K562 (cell line): ENCODE data around the gene GPR162. TPM values are rescaled to one million over a fixed set of nuclear protein-coding genes. Genes with fewer than 3 reads are reported as not detected.

Experiments used
- E2F4 ChIP-seq: sonication (generic); formaldehyde crosslinking; IDR thresholded peaks from 2 replicates; pipeline ENCODE4 v1.8.0; 2022; ENCODE audit warnings: mild to moderate bottlenecking, low read depth, missing genetic modification reagents
- ETS2 ChIP-seq: IDR thresholded peaks from 2 replicates; pipeline ENCODE4 v1.6.1; 2016; ENCODE audit warnings: borderline replicate concordance, missing genetic modification characterization, mild to moderate bottlenecking, moderate library complexity, missing compliant biosample characterization; ENCODE audit not compliant: poor library complexity, severe bottlenecking
- HNRNPH1 ChIP-seq: fragments of 200-400 bp; formaldehyde crosslinking; optimal IDR thresholded peaks from 2 replicates; pipeline ENCODE3; 2017; ENCODE audit warnings: low read depth, mild to moderate bottlenecking, low read length, moderate library complexity
- MEF2A ChIP-seq: IDR thresholded peaks from 2 replicates; pipeline ENCODE4 v1.6.1; 2011; ENCODE audit warnings: low read depth, mild to moderate bottlenecking, low read length, moderate library complexity; ENCODE audit not compliant: control insufficient read depth
- PTTG1 ChIP-seq: fragments of 450-650 bp; IDR thresholded peaks from 2 replicates; pipeline ENCODE4 v1.6.1; 2016; ENCODE audit warnings: low read depth, mild to moderate bottlenecking, missing genetic modification characterization, missing compliant biosample characterization
- RBM22 ChIP-seq: fragments of 200-400 bp; formaldehyde crosslinking; IDR thresholded peaks from 2 replicates; pipeline ENCODE4 v1.6.1; 2018; ENCODE audit warnings: low read length, low read depth; ENCODE audit not compliant: poor library complexity, severe bottlenecking
- RFX1 ChIP-seq: fragments of 450-650 bp; IDR thresholded peaks from 2 replicates; pipeline ENCODE4 v1.6.1; 2016; ENCODE audit warnings: mild to moderate bottlenecking, moderate library complexity
- VEZF1 ChIP-seq: fragments of 200-800 bp; sonication (Bioruptor generic); IDR thresholded peaks from 2 replicates; pipeline ENCODE4 v1.6.1; 2017; ENCODE audit warnings: missing genetic modification characterization, missing compliant biosample characterization
- XRCC4 ChIP-seq: IDR thresholded peaks from one replicate; pipeline ENCODE4 v1.6.1; 2011; ENCODE audit not compliant: insufficient read depth, insufficient read length; ENCODE audit errors: extremely low read depth
- ZBTB7A ChIP-seq: IDR thresholded peaks from 2 replicates; pipeline ENCODE4 v1.6.1; 2011; ENCODE audit warnings: low read depth, mild to moderate bottlenecking, low read length, moderate library complexity, borderline replicate concordance; ENCODE audit not compliant: control insufficient read depth
- ZNF174 ChIP-seq: fragments of 250-450 bp; sonication (Bioruptor Pico); IDR thresholded peaks from 2 replicates; pipeline ENCODE4 v1.4.0; 2020; ENCODE audit warnings: mild to moderate bottlenecking
- ZNF318 ChIP-seq, 2 experiments: fragments of 450-650 bp; IDR thresholded peaks; 2 replicates each; pipeline ENCODE4 v1.6.1; 2016; ENCODE audit warnings: mild to moderate bottlenecking in 2 of 2, borderline replicate concordance in 1 of 2, low read depth in 1 of 2, moderate library complexity in 1 of 2
- polyA plus RNA-seq, 8 experiments: library from polyadenylated mRNA; depleted of rRNA in 4 of 8; stranded (reverse) in 5 of 8; unstranded in 3 of 8; fragments of >200 nt; fragmentation: Nextera tagmentation in 2 of 8; fragmentation: Illumina TruSeq in 1 of 8; extraction: Ambion mirVana in 2 of 8; extraction: Trizol in 1 of 8; gene quantifications; 2 replicates each; pipeline versions ENCODE4 v1.2.1 to v1.2.3, GENCODE V29; 2011 to 2014; ENCODE audit warnings: inconsistent platforms in 1 of 8, missing spikeins in 1 of 8
- total RNA-seq, 7 experiments: library from RNA; depleted of rRNA in 6 of 7; stranded (reverse); fragments of >200 nt in 6 of 7; fragmentation: Illumina TruSeq in 2 of 7; extraction: Trizol in 2 of 7; gene quantifications; 2 replicates each; pipeline versions ENCODE4 v1.2.1 to v1.2.3, GENCODE V29; 2011 to 2021; ENCODE audit warnings: low replicate concordance in 1 of 7

GPR162 gene
- total and polyA plus RNA-seq, 9 of the 15 experiments (the other 6 are each of a cell fraction or from before 2014, with no cell fraction given) = 0.65 to 1.8 (median 1.1) TPM; not detected in 2

DNA sequence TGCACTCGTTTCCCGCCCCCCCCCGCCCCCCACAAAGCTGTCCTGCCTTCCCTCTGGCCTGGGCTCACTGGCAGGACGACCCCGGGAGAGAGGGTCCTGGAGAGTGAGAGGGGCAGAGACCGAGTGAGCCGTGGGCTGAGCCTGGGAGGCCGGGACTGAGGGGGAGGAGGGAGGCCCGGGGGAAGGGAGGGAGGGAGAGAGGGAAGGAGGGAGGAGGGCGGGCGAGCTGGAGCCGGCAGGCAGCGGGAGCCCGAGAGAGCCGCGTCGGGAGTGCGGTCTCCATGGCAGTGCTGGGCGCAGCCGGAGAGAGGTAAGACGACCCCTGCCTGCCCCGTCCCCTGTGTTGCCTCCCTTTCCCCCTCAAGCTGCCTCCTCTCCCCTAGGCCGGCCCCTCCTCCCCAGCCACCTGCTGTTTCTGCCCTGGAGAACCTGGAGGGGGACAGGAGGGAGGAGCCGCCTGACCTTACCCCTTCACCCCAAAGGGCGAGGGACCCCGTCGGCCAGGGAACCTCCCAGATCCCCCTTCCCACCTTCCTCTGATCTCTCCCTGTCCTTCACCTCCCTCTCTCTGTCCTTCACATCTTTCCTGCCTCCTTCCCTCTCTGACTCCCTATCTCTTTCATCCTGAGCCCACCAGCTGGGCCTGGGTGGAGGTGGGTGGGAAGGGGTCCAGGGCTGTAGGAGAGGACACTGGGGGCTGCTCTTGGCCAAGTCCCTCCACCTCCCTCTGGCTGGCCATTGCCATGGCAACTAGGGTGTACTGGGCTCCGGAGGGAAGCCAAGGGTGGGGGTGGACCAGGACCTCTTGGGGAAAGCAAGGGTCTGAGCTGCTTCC is at the start of gene GPR162 (continued):
- TF ChIP-seq ZNF318 (IDR thresholded peaks at IDR 0.05; ENCODE audit: borderline replicate concordance in 1 of 2, low read depth in 1 of 2) = no peak
- peak; percentile 80 for TF ChIP-seq RFX1
- no peak for TF ChIP-seq RBM22
- no peak for TF ChIP-seq E2F4 (CRISPR knock-in tag)
- TF ChIP-seq VEZF1 (CRISPR knock-in tag) = peak; percentile 91
- no peak for TF ChIP-seq ZNF174
- TF ChIP-seq PTTG1 (tag) = no peak
- TF ChIP-seq XRCC4 = no peak
- no peak for TF ChIP-seq HNRNPH1
- TF ChIP-seq ETS2 (tag) = no peak
- TF ChIP-seq MEF2A = no peak
- peak; percentile 33; the same call in 1 of the 2 replicates for TF ChIP-seq ZBTB7A
